Endothelial cell of umbilical vein (primary cell): ENCODE data around the gene ARID1B.

ENCODE experiments used
- CTCF ChIP-seq, 2 donors: IDR thresholded peaks; 1 replicate in 1 of 2; 2 replicates in 1 of 2; pipeline ENCODE4 v1.5.1; 2011; ENCODE audit warnings: low read length in 2 of 2, mild to moderate bottlenecking in 2 of 2, moderate library complexity in 2 of 2, control low read depth in 1 of 2, inconsistent platforms in 1 of 2, low read depth in 1 of 2; ENCODE audit not compliant: insufficient read depth in 1 of 2; ENCODE audit errors: extremely low read depth in 1 of 2
- FOS ChIP-seq: IDR thresholded peaks from 2 replicates; pipeline ENCODE4 v1.6.1; 2011; ENCODE audit warnings: mild to moderate bottlenecking, low read length, moderate library complexity, borderline replicate concordance; ENCODE audit not compliant: insufficient read depth
- GATA2 ChIP-seq: IDR thresholded peaks from 2 replicates; pipeline ENCODE4 v1.7.0; 2011; ENCODE audit warnings: low read depth, mild to moderate bottlenecking, moderate library complexity, mixed read lengths, low read length; ENCODE audit not compliant: insufficient read length, insufficient read depth
- POLR2A ChIP-seq: IDR thresholded peaks from 2 replicates; pipeline ENCODE4 v1.6.1; 2012; ENCODE audit warnings: low read depth, mild to moderate bottlenecking, control low read depth, low read length

GRCh38 chr6:157079771-157080170, 302.6 kb downstream of the ARID1B start:
- TF ChIP-seq POLR2A (no peak), CTCF (IDR thresholded peaks at IDR 0.05; ENCODE audit: extremely low read depth in 1 of 2, insufficient read depth in 1 of 2, low read depth in 1 of 2, low read length in 2 of 2) (no peak), GATA2 (no peak), FOS (no peak)
